Type B pancreatic cell (in vitro differentiated cells): ENCODE results near the gene FOXN4. TPM values are rescaled to one million over a fixed set of nuclear protein-coding genes. Genes with fewer than 3 reads are reported as not detected.

Source experiments
- DNase-seq: peaks from one replicate; pipeline ENCODE4 v3.0.0; 2021; ENCODE audit warnings: mixed read lengths; ENCODE audit not compliant: unreplicated experiment; ENCODE audit errors: extremely low spot score
- H3K27ac Mint-ChIP-seq: 2 replicates; pipeline ENCODE4 v1.8.0; 2021; ENCODE audit warnings: mild to moderate bottlenecking, mixed read lengths
- H3K27me3 Mint-ChIP-seq: 2 replicates; pipeline ENCODE4 v1.8.0; 2021; ENCODE audit warnings: mixed read lengths
- H3K36me3 Mint-ChIP-seq: 2 replicates; pipeline ENCODE4 v1.8.0; 2021; ENCODE audit warnings: mixed read lengths
- H3K4me1 Mint-ChIP-seq: one replicate; pipeline ENCODE4 v1.8.0; 2021; ENCODE audit warnings: mixed read lengths; ENCODE audit not compliant: unreplicated experiment
- H3K4me3 Mint-ChIP-seq: 2 replicates; pipeline ENCODE4 v1.8.0; 2021; ENCODE audit warnings: mild to moderate bottlenecking, mixed read lengths
- H3K9me3 Mint-ChIP-seq: 2 replicates; pipeline ENCODE4 v1.8.0; 2021; ENCODE audit warnings: mixed read lengths
- total RNA-seq: library from RNA; stranded (reverse); gene quantifications from 2 replicates; pipeline ENCODE4 v1.2.1, GENCODE V29; 2021; ENCODE audit warnings: low replicate concordance
- TF ChIP-seq, protein P1 (sequence below): fragments of 200-600 bp; sonication (generic); conservative IDR thresholded peaks from 2 replicates; pipeline ENCODE4 v1.5.0; 2021; ENCODE audit warnings: antibody characterized with exemption, mild to moderate bottlenecking

Gene FOXN4
- total RNA-seq, 1 donor from 2014 or later: 2.6 TPM

DNA sequence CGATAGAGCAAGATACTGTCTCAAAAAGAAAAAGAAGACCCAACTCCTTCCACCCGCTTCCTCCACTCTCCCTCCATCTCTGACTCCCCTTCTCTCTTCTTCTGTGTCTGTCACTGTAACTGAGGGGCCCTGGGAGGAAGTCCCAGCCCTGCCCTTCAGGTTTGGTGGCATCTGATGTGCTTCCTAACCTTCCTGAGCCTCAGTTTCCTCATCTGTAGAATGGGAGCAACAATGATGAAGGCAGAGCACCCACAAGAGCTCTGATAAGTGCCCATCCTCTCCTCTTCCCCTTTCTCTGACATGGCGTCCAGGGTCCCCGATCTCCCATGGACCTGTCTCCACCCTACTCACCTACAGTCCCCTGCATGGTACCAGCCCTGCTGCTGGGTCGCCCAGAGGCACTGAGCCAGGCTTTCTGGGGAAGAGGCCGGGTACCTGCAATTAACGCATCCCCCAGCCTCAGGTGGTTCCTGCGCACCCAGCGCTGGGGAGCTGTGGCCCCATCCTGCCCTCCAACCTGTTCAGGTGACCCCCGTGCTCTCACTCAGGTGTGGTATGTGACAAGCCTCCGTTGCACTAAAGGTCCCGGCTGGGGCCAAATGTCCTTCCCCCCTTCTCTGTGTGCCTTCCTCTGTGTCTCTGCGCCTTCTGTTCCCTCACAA is 13.2 kb downstream of the FOXN4 start:
- DNase-seq: no peak
- H3K4me1 Mint-ChIP-seq: peaks cover 7% of the 10 kb centered on the region
- H3K27ac Mint-ChIP-seq: no peak overlapping the region
- TF ChIP-seq, protein P1, sequence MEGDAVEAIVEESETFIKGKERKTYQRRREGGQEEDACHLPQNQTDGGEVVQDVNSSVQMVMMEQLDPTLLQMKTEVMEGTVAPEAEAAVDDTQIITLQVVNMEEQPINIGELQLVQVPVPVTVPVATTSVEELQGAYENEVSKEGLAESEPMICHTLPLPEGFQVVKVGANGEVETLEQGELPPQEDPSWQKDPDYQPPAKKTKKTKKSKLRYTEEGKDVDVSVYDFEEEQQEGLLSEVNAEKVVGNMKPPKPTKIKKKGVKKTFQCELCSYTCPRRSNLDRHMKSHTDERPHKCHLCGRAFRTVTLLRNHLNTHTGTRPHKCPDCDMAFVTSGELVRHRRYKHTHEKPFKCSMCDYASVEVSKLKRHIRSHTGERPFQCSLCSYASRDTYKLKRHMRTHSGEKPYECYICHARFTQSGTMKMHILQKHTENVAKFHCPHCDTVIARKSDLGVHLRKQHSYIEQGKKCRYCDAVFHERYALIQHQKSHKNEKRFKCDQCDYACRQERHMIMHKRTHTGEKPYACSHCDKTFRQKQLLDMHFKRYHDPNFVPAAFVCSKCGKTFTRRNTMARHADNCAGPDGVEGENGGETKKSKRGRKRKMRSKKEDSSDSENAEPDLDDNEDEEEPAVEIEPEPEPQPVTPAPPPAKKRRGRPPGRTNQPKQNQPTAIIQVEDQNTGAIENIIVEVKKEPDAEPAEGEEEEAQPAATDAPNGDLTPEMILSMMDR: no peak
- no peak overlapping the region for H3K4me3 Mint-ChIP-seq
- peaks cover 9% of the 10 kb centered on the region for H3K27me3 Mint-ChIP-seq
- H3K9me3 Mint-ChIP-seq: no peaks in the 10 kb centered on the region
- no peaks in the 10 kb centered on the region for H3K36me3 Mint-ChIP-seq

- Mint-ChIP-seq H3K27me3 (peaks cover 9% of the 10 kb centered on the region), H3K27ac (no peak overlapping the region), H3K36me3 (no peaks in the 10 kb centered on the region), H3K9me3 (no peaks in the 10 kb centered on the region), H3K4me1 (peaks cover 7% of the 10 kb centered on the region), H3K4me3 (no peak overlapping the region)
- DNase-seq: no peak
- TF ChIP-seq, protein P1: no peak
These were observed 14.7 kb downstream of the FOXN4 start for GRCh38 chr12:109294286-109294796.

- H3K9me3 Mint-ChIP-seq: no peaks in the 10 kb centered on the region
- H3K27me3 Mint-ChIP-seq: peaks cover 9% of the 10 kb centered on the region
- no peak for DNase-seq
- TF ChIP-seq, protein P1: no peak
- no peak overlapping the region for H3K4me3 Mint-ChIP-seq
- H3K27ac Mint-ChIP-seq: no peak overlapping the region
- no peaks in the 10 kb centered on the region for H3K36me3 Mint-ChIP-seq
- H3K4me1 Mint-ChIP-seq: peaks cover 7% of the 10 kb centered on the region
These were observed 16.0 kb downstream of the FOXN4 start for GRCh38 chr12:109293106-109293505.

DNA sequence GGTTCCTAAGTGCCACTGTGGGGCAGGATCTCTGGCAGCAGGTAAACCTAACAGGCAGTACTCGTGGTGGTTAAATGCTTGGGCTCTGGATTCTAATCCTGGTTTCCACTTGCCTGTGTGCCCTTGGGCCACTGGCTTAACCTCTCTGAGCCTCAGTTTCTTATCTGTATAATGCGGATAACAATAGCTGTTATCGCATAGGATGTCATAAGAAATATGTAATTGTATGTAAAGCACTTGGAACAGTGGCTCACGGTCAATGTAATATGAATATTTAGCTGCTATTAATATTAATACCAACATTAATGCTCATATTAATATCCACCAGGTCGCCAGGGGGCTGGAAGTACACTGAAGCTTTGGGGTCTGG is 16.8 kb downstream of the FOXN4 start:
- no peak overlapping the region for H3K27ac Mint-ChIP-seq
- TF ChIP-seq, protein P1: peak; percentile 8
- DNase-seq: no peak
- H3K36me3 Mint-ChIP-seq: no peaks in the 10 kb centered on the region
- H3K4me1 Mint-ChIP-seq: peaks cover 7% of the 10 kb centered on the region
- peaks cover 9% of the 10 kb centered on the region for H3K27me3 Mint-ChIP-seq
- no peaks in the 10 kb centered on the region for H3K9me3 Mint-ChIP-seq
- no peak overlapping the region for H3K4me3 Mint-ChIP-seq

- H3K27me3 Mint-ChIP-seq: peaks cover 9% of the 10 kb centered on the region
- peaks cover 7% of the 10 kb centered on the region for H3K4me1 Mint-ChIP-seq
- no peak overlapping the region for H3K27ac Mint-ChIP-seq
- DNase-seq: no peak
- no peaks in the 10 kb centered on the region for H3K9me3 Mint-ChIP-seq
- peak overlapping the region; percentile 73 for H3K4me3 Mint-ChIP-seq
- TF ChIP-seq, protein P1: peak; percentile 25
- no peaks in the 10 kb centered on the region for H3K36me3 Mint-ChIP-seq
These were observed 17.4 kb downstream of the FOXN4 start for GRCh38 chr12:109291521-109292341.
